Measurements from ENCODE around the gene QRFP. TPM values are rescaled to one million over a fixed set of nuclear protein-coding genes. Genes with fewer than 3 reads are reported as not detected.

Gene QRFP
- total RNA-seq, 1 experiment from 2014 or later: not detected

DNA sequence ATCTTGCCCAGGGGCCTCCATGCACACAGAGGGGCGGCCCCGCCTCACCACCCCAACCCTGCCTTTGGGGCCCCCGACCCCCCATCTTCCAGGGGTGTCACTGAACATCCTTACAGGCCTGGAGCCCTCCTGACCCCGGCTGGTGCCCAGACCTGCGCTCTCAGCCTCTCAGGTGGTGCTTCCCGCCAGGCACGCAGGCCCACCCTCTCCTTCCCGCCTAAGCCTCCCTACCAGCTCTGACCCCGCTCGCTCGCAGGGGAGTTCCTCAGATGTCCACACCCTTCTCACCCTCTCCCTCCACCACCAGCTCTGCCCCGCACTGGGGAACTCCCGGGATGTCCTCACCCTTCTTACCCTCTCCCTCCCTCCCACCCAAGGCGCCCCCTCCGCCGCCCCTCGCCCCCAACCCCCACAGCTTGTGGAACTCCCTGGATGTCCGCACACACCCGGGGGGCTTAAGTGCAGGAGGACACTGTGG, 12.3 kb upstream of the QRFP start:
- CTCF ChIA-PET: no interaction called here
- TF ChIP-seq, protein P1, sequence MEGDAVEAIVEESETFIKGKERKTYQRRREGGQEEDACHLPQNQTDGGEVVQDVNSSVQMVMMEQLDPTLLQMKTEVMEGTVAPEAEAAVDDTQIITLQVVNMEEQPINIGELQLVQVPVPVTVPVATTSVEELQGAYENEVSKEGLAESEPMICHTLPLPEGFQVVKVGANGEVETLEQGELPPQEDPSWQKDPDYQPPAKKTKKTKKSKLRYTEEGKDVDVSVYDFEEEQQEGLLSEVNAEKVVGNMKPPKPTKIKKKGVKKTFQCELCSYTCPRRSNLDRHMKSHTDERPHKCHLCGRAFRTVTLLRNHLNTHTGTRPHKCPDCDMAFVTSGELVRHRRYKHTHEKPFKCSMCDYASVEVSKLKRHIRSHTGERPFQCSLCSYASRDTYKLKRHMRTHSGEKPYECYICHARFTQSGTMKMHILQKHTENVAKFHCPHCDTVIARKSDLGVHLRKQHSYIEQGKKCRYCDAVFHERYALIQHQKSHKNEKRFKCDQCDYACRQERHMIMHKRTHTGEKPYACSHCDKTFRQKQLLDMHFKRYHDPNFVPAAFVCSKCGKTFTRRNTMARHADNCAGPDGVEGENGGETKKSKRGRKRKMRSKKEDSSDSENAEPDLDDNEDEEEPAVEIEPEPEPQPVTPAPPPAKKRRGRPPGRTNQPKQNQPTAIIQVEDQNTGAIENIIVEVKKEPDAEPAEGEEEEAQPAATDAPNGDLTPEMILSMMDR (IDR thresholded peaks at IDR 0.05; ENCODE audit: unreplicated experiment): no peak
- BruUV-seq (replicated peaks): no TSS peak
- no peak overlapping the region for H3K4me3 Mint-ChIP-seq (ENCODE audit: low read depth, unreplicated experiment)
- H3K27me3 Mint-ChIP-seq (ENCODE audit: unreplicated experiment): peaks cover 45% of the 10 kb centered on the region
- H3K9me3 Mint-ChIP-seq (ENCODE audit: low read depth, unreplicated experiment): no peaks in the 10 kb centered on the region
- DNase-seq: no peak
- intact Hi-C loops (cut with micrococcal nuclease; ENCODE audit: unreplicated experiment): no loop called here
- no peak overlapping the region for H3K27ac Mint-ChIP-seq (ENCODE audit: unreplicated experiment)
- H3K4me1 Mint-ChIP-seq (ENCODE audit: low read depth, unreplicated experiment): no peaks in the 10 kb centered on the region
- H3K36me3 Mint-ChIP-seq (ENCODE audit: insufficient read depth, unreplicated experiment): no peaks in the 10 kb centered on the region

- Mint-ChIP-seq H3K36me3 (ENCODE audit: insufficient read depth, unreplicated experiment) (no peaks in the 10 kb centered on the region), H3K27me3 (ENCODE audit: unreplicated experiment) (peaks cover 51% of the 10 kb centered on the region), H3K27ac (ENCODE audit: unreplicated experiment) (no peak overlapping the region), H3K4me3 (ENCODE audit: low read depth, unreplicated experiment) (no peak overlapping the region), H3K9me3 (ENCODE audit: low read depth, unreplicated experiment) (no peaks in the 10 kb centered on the region), H3K4me1 (ENCODE audit: low read depth, unreplicated experiment) (no peaks in the 10 kb centered on the region)
- DNase-seq: no peak
- no TSS peak for BruUV-seq (replicated peaks)
- TF ChIP-seq, protein P1 (IDR thresholded peaks at IDR 0.05; ENCODE audit: unreplicated experiment): no peak
- CTCF ChIA-PET: interaction anchor here (0.7 kb wide), 2 partner anchors 27 to 39 kb away, joined by 3 to 5 read pairs; no protein-coding TSS in a partner anchor
- intact Hi-C loops (cut with micrococcal nuclease; ENCODE audit: unreplicated experiment): no loop called here
Observed at GRCh38 chr9:130908146-130908877, 11.7 kb upstream of the QRFP start.

DNA sequence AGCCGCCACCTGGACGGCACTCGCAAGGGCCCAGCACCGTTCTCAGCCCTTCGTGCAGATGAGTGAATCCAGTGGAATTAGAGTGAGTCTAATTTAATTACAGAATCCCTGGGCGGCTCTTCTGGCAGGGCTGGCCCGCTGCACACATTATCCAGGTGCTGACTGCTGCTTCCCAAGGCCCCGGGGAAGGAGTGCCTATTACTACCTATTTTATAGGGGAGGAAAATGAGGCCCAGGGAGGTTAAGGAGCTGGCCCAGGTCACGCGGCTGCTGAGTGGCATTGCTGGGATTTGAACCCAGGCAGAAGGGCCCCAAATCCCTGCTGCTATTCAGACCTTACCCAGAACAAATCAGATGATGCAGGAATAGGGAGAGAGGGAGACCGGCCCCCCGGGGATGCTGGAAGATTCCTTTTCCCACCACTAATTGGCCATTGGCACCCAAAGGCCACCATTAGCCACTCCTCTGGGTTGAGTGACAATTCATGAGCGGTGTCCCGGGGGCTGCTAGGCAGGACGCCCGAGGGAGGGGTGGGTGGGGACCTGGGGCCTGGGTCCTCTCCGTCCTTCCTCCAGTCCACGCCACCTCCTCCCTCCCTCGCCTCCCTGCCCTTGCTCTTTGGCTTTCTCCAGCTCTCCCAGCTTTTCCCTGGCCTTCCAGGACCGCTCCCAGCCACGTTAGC, 10.3 kb upstream of the QRFP start:
- H3K4me1 Mint-ChIP-seq (ENCODE audit: low read depth, unreplicated experiment): no peaks in the 10 kb centered on the region
- TF ChIP-seq, protein P1 (IDR thresholded peaks at IDR 0.05; ENCODE audit: unreplicated experiment): no peak
- CTCF ChIA-PET: interaction anchor here (0.6 kb wide), 1 partner anchor 1440 kb away, joined by 4 read pairs; no protein-coding TSS in a partner anchor
- intact Hi-C loops (cut with micrococcal nuclease; ENCODE audit: unreplicated experiment): no loop called here
- no peaks in the 10 kb centered on the region for H3K9me3 Mint-ChIP-seq (ENCODE audit: low read depth, unreplicated experiment)
- no peaks in the 10 kb centered on the region for H3K36me3 Mint-ChIP-seq (ENCODE audit: insufficient read depth, unreplicated experiment)
- H3K27me3 Mint-ChIP-seq (ENCODE audit: unreplicated experiment): peaks cover 55% of the 10 kb centered on the region
- no peak overlapping the region for H3K4me3 Mint-ChIP-seq (ENCODE audit: low read depth, unreplicated experiment)
- DNase-seq: no peak
- no peak overlapping the region for H3K27ac Mint-ChIP-seq (ENCODE audit: unreplicated experiment)
- no TSS peak for BruUV-seq (replicated peaks)

DNA sequence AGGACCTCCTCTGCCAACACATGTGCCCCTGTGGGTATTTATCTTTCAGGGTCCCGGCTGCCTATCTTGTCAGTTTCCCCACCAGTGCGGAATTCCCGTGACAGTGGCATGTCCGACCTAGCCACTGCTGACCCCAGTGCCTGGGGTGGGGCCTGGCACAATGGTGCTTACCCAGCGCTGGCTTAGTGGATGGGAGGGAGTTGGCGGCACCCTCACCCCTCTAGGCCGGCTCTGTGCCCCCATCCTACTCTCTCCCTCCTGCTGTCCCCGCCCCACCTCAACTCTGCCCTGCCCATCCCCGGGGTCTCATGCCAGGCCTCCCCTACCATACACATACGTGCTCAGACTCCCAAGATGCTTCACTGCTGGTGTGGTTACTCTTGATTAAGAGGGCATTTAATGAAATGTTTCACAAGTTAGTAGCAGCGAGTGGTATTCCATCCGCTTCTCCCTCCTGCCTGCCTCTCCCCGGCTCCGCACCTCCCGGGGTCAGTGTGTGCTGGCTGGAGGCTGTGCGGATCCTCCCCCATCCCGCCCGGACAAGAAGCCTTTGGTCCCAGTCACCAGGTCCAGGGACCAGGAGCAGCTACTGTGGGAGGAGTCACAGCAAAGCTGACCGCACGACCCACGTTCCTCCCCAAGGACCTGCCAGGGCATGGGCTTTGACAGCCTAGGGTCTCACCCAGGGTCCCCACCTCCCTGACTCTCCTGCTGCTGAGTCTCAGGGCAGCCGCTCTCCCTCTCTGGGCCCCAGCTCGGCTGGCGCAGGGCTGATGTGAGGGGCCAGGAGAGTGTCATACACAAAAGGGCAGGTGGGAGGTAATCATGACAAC, 9.5 kb upstream of the QRFP start:
- Mint-ChIP-seq H3K4me3 (ENCODE audit: low read depth, unreplicated experiment) (no peak overlapping the region), H3K27ac (ENCODE audit: unreplicated experiment) (no peak overlapping the region), H3K9me3 (ENCODE audit: low read depth, unreplicated experiment) (no peaks in the 10 kb centered on the region), H3K4me1 (ENCODE audit: low read depth, unreplicated experiment) (no peaks in the 10 kb centered on the region), H3K27me3 (ENCODE audit: unreplicated experiment) (peaks cover 56% of the 10 kb centered on the region), H3K36me3 (ENCODE audit: insufficient read depth, unreplicated experiment) (no peaks in the 10 kb centered on the region)
- no TSS peak for BruUV-seq (replicated peaks)
- intact Hi-C loops (cut with micrococcal nuclease; ENCODE audit: unreplicated experiment): no loop called here
- no peak for DNase-seq
- CTCF ChIA-PET: no interaction called here
- TF ChIP-seq, protein P1 (IDR thresholded peaks at IDR 0.05; ENCODE audit: unreplicated experiment): no peak
